ENCODE measurements around the gene CDK16.

CDK16 gene

GRCh38 chrX:47218280-47218919 lies at the start of gene CDK16:
Gene CDK16, plus strand, starts transcription at chrX:47218681. Its CDS starts 4,877 bp downstream, at chrX:47223558.
- peak in 56 of 58 donors; percentile 12 to 92 (median 71) for DNase-seq

GRCh38 chrX:47169273-47169672 lies 49.2 kb upstream of the CDK16 start:
- no peak for DNase-seq

GRCh38 chrX:47169726-47170515 lies 48.6 kb upstream of the CDK16 start:
- DNase-seq, result peak in 1 of 58 donors; percentile 8

- DNase-seq, result no peak
Measured at GRCh38 chrX:47170861-47171692, 47.4 kb upstream of the CDK16 start.

- no peak for DNase-seq
Measured at GRCh38 chrX:47171996-47172395, 46.5 kb upstream of the CDK16 start.

- DNase-seq, result no peak
Measured at GRCh38 chrX:47172549-47172948, 45.9 kb upstream of the CDK16 start.

- DNase-seq, result no peak
Measured at GRCh38 chrX:47172971-47173792, 45.3 kb upstream of the CDK16 start.

GRCh38 chrX:47174376-47174775 lies 44.1 kb upstream of the CDK16 start:
- no peak for DNase-seq

GRCh38 chrX:47174846-47175587 lies 43.5 kb upstream of the CDK16 start:
- no peak for DNase-seq

GRCh38 chrX:47175588-47175980 lies 42.9 kb upstream of the CDK16 start:
- no peak for DNase-seq

- DNase-seq, result no peak
Measured at GRCh38 chrX:47176101-47176740, 42.3 kb upstream of the CDK16 start.

- DNase-seq, result no peak
Measured at GRCh38 chrX:47177079-47177478, 41.4 kb upstream of the CDK16 start.

GRCh38 chrX:47178337-47178736 lies 40.1 kb upstream of the CDK16 start:
- DNase-seq, result no peak

GRCh38 chrX:47179221-47179927 lies 39.1 kb upstream of the CDK16 start:
- peak in 43 of 58 donors; percentile 2 to 69 (median 30) for DNase-seq

- DNase-seq, result no peak
Measured at GRCh38 chrX:47179928-47180255, 38.6 kb upstream of the CDK16 start.

GRCh38 chrX:47180346-47180745 lies 38.1 kb upstream of the CDK16 start:
- DNase-seq, result no peak

- no peak for DNase-seq
Measured at GRCh38 chrX:47181301-47181700, 37.2 kb upstream of the CDK16 start.

- DNase-seq, result no peak
Measured at GRCh38 chrX:47182106-47182700, 36.3 kb upstream of the CDK16 start.

GRCh38 chrX:47184486-47184885 lies 34.0 kb upstream of the CDK16 start:
- no peak for DNase-seq
